Endothelial cell of hepatic sinusoid (primary cell): ENCODE data around the gene YAP1.

ENCODE experiments used
- in situ Hi-C: cut with HindIII; loops from 2 replicates; pipeline ENCODE4 v1.10.0; 2017; ENCODE audit warnings: low sequenced_read_pairs

Gene YAP1

DNA sequence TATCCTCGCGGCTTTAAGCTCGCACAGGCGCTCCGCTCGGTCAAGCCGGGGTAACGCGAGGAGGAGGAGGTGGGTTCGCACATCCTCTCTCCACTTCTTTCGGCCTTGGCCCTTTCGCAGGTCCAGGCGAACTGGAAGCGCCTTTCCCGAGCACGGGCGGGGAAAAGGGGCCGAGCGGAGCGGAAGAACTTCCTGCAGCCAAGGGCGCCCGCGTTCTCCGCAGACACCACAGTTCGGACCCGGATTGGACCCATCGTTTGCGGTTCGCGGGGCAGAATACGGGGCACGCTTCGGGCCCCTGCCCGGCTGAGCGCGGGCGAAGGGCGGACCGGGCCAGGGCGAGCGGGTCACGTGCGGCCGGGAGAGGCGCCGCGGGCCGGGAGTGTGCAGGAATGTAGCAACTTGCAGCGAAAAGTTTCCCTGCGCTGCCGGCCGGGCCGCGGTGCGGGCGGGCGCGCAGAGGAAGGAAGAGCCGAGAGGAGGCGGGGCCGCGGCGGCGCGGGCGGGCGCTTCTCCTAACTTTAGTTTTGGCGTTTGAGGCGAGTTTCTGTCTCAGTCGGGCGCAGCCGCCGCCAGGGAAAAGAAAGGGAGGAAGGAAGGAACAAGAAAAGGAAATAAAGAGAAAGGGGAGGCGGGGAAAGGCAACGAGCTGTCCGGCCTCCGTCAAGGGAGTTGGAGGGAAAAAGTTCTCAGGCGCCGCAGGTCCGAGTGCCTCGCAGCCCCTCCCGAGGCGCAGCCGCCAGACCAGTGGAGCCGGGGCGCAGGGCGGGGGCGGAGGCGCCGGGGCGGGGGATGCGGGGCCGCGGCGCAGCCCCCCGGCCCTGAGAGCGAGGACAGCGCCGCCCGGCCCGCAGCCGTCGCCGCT is at the start of gene YAP1:
TSS of gene YAP1 (plus strand) at position 552 of the 865 bp plus-strand sequence. CDS start 402 bp downstream, outside the sequence.
- in situ Hi-C loops = loop anchor here (5.0 kb wide), 1 partner anchor 77 kb away; no protein-coding TSS in a partner anchor

GRCh38 chr11:102061276-102061675 is 49.0 kb upstream of the YAP1 start:
- in situ Hi-C loops = no loop called here

GRCh38 chr11:102062106-102062505 is 48.1 kb upstream of the YAP1 start:
- in situ Hi-C loops = no loop called here

GRCh38 chr11:102064316-102064715 is 45.9 kb upstream of the YAP1 start:
- in situ Hi-C loops = no loop called here

GRCh38 chr11:102070766-102071165 is 39.5 kb upstream of the YAP1 start:
- in situ Hi-C loops = no loop called here

DNA sequence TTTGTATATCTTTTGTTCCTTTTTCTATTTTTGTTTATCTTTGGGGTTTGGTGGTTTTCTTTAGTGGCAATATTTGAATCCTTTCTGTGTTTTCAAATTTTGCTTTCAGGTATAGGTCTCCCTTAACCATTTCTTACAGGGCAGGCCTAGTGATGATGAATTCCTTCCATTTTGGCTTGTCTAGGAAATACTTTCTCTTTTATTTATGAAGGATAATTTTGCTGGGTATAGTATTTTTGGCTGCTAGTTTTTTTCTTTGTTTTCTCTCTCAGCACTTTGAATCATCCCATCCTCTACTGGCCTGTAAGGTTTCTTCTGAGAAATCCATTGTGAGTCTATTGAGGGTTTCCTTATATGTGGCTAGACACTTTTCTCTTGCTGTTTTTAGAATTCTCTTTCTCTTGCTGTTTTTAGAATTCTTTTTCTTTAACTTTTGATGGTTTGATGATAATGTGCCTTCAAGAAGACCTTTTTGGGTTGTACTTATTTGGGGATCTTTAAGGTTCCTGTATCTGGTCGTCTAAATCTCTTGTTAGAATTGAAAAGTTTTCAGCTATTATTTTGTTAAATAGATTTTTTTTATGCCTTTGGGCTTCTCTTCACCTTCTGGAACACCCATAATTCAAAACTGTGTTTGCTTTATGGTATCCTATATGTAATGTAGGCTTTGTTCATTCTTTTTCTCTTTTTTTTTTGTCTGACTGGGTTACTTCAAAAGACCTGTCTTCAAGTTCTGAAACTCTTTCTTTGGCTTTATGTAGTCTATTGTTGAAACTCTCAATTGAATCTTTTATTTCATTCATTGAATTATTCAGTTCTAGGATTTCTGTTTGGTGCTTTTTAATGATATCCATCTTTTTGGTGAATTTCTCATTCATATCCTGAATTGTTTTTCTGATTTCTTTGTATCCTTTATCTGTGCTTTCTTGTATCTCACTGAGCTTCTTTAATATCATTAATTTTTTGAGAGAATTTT is 38.5 kb upstream of the YAP1 start:
- in situ Hi-C loops = no loop called here

DNA sequence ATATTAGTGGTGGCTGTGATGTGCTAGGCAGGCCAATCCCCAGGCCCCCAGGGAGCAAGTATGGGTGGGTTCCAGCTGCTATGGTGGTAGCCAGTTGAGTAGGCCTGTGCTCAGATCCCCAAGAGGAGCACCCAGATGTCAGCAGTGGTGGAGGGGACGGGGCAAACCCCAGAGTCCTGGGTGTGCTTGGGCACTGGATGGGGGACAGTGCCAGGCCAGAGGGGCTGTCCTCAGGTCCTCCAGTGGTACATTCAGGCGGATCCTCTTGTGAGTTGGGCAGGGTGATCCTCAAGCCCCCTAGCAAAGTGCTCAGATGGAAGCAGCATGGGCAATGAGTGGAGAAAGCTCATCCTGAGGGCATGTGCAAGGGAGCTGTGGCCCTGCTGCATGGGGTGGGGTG is 37.0 kb upstream of the YAP1 start:
- in situ Hi-C loops = no loop called here

DNA sequence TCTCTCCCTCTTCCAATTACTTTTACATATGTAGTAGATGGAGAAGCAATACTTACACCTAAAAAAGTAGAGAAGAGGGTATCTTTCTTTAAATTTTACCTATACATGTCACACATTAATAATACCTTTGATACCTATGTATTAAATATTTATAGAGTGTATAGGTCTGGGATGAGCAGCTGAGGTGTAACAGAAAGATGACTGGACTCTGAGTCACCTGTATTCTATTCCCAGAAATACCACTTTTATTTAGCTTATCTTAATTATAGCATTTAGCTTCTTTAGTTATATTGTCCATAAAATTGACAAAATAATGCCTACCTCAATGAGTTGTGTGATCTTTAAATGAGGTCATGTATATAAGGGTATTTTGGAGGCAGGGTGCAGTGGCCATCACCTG is 30.6 kb upstream of the YAP1 start:
- in situ Hi-C loops = no loop called here

DNA sequence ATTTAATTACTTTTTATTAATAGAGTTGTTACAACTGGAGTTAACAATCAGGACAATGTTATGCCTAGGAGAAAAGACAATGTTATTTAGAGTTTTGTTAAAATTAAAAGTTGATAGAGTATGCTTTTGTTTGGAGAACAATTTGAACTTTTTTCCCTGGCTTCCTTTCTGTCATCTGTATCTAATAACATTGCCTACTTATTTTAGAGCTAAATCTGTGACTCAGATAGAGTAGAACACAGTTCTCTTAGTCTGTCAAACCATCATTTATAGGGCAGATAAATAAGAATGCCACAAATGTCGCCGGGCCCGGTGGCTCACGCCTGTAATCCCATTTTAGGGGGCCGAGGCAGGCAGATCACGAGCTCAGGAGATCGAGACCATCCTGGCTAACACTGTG is 28.9 kb upstream of the YAP1 start:
- in situ Hi-C loops = no loop called here

- in situ Hi-C loops = no loop called here
Observed at GRCh38 chr11:102085864-102086551, 24.2 kb upstream of the YAP1 start.

- in situ Hi-C loops = no loop called here
Observed at GRCh38 chr11:102097186-102097585, 13.1 kb upstream of the YAP1 start.

DNA sequence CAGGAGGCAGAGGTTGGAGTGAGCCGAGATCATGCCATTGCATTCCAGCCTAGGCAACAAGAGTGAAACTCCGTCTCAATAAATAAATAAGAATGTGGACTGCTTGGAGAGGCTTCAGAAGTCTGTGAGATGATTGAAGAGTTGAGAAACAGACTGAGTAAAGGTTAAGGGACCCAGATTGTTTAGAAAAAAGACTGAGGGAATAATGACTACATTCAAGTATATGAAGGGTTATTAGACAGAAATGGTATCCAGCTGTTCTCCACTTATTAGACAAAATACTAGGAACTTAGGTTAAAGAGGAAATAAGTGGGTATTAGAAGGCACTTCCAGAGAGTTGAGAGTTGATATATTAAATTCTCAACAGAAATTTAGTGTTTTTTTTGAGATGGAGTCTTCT is 10.5 kb upstream of the YAP1 start:
- in situ Hi-C loops = no loop called here

DNA sequence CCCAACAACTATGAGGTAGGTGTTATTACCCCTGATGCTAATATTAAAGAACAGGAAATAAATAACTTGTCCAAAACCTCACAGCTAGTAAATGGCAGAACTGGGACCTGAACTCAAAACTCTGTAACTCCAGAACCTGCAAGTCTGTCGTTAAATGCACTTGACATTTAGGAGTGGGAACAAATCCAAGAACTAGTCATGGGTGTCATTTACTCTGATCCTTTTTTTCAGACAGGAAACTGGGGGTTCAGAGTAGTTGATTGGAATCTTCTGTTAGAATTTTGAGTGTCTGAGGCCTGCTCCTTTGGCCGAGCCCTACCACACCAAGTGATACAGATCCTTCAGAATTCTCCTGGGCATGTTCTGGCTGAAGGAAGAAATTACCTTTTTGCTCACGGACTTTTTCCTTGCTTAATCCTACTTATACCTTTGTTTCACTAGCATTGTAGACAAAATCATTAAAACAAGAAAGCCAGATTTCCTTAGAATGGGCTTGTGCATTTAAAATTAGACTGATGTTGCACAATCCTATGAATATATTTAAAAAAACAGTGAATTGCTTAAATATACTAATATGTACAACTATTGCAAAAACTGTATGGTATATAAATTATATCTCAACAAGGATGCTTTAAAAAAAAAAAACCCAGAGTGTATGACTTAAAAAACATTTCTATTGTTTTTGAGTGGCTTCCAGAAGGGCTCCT is 1.4 kb upstream of the YAP1 start:
- in situ Hi-C loops = loop anchor here (5.0 kb wide), 1 partner anchor 78 kb away; no protein-coding TSS in a partner anchor

- in situ Hi-C loops = no loop called here
Observed at GRCh38 chr11:102110761-102111010, 439 bp downstream of the YAP1 start.

DNA sequence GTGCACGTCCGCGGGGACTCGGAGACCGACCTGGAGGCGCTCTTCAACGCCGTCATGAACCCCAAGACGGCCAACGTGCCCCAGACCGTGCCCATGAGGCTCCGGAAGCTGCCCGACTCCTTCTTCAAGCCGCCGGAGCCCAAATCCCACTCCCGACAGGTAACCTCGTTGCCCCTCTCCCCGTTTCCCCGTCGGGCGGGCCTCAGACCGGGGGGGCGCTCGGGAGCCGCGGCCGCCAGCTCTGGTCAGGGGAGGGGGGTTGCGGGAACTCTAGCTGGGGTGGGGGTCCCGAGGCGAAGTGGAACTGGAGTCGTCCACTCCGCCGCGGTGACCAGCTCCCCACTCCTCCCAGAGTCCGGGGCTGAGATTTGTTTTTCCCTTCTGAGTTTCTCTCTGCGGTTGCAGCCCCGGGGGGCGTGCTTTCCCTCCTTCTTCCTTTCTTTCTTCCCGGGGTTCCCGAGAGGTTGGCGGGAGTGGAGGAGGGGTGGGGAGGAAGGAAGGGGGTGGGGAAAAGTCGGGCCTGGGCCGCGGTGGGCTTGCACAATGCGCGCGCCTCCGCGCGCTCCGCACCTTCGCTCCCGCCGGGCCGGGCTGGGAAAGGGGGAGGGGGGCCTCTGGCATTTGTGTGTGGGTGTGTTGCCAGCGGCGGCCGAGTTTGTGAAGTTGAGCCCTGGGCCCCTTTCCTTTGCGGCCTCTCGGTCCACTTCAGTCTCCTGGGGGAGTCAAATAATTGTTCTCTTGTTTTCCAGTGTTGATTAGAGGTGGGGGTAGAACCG is 952 bp downstream of the YAP1 start:
- in situ Hi-C loops = no loop called here

DNA sequence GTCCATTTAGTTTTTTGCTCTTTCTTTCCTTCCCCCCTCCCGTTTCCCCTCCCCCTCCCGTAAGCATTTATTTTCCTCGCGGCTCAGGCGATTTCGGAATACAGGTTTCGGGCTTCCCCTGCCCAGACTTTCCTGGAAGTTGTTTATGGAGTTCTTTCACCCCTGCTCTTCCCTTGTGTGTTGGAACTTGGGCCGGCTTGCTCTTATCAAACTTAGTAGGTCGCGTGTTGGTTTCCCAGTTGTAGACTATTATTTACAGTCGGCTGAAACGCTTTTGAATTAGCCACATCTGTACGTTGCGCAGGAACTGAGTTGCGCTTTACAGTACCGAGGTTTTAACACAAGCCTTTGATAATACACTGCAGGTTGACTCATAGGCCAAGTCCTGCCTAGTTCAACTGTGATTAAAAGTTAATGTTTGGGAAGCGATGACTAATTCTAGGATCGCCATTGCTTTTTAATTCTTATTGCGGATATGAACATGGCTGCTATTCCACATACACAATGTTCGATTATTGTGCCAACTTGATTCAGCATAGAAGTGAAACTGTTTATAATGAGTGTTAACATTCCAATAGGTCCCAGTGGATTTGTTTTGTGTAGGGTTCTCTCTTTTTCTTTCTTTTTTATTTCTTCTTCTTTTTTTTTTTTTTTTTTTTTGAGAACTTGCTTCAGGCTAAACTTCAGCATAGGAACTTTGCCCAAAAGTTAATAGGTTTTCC is 1.7 kb downstream of the YAP1 start:
- in situ Hi-C loops = no loop called here

- in situ Hi-C loops = no loop called here
Observed at GRCh38 chr11:102112509-102112821, 2.2 kb downstream of the YAP1 start.

DNA sequence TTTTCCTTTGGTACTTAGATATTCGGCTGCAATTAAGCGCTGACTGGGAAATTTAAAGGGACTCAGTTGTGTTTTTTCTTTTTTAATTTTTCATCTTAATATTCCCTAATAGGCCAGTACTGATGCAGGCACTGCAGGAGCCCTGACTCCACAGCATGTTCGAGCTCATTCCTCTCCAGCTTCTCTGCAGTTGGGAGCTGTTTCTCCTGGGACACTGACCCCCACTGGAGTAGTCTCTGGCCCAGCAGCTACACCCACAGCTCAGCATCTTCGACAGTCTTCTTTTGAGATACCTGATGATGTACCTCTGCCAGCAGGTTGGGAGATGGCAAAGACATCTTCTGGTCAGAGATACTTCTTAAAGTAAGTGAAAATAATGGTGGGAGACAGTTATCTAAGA is 3.8 kb downstream of the YAP1 start:
- in situ Hi-C loops = no loop called here

GRCh38 chr11:102115557-102115956 is 5.3 kb downstream of the YAP1 start:
- in situ Hi-C loops = no loop called here
